Measurements from ENCODE around the gene BCOR.

GRCh38 chrX:40078489-40079227 is 19.1 kb downstream of the BCOR start:
- TF ChIP-seq, protein P1, sequence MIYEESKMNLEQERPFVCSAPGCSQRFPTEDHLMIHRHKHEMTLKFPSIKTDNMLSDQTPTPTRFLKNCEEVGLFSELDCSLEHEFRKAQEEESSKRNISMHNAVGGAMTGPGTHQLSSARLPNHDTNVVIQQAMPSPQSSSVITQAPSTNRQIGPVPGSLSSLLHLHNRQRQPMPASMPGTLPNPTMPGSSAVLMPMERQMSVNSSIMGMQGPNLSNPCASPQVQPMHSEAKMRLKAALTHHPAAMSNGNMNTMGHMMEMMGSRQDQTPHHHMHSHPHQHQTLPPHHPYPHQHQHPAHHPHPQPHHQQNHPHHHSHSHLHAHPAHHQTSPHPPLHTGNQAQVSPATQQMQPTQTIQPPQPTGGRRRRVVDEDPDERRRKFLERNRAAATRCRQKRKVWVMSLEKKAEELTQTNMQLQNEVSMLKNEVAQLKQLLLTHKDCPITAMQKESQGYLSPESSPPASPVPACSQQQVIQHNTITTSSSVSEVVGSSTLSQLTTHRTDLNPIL (CRISPR knock-in tag; IDR thresholded peaks at IDR 0.05; ENCODE audit: low read depth) = no peak
- TF ChIP-seq ZNF8 (CRISPR knock-in tag; IDR thresholded peaks at IDR 0.05) (no peak), ZNF565 (CRISPR knock-in tag; conservative IDR thresholded peaks at IDR 0.05; ENCODE audit: low read depth) (no peak), ESRRG (CRISPR knock-in tag; IDR thresholded peaks at IDR 0.05) (no peak), ZFP30 (CRISPR knock-in tag; IDR thresholded peaks at IDR 0.05) (no peak), ARNTL (CRISPR knock-in tag; IDR thresholded peaks at IDR 0.05; ENCODE audit: borderline replicate concordance, low read depth) (no peak), CSDC2 (CRISPR knock-in tag; IDR thresholded peaks at IDR 0.05) (no peak)
- TF ChIP-seq, protein P2, sequence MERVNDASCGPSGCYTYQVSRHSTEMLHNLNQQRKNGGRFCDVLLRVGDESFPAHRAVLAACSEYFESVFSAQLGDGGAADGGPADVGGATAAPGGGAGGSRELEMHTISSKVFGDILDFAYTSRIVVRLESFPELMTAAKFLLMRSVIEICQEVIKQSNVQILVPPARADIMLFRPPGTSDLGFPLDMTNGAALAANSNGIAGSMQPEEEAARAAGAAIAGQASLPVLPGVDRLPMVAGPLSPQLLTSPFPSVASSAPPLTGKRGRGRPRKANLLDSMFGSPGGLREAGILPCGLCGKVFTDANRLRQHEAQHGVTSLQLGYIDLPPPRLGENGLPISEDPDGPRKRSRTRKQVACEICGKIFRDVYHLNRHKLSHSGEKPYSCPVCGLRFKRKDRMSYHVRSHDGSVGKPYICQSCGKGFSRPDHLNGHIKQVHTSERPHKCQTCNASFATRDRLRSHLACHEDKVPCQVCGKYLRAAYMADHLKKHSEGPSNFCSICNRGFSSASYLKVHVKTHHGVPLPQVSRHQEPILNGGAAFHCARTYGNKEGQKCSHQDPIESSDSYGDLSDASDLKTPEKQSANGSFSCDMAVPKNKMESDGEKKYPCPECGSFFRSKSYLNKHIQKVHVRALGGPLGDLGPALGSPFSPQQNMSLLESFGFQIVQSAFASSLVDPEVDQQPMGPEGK (CRISPR knock-in tag; IDR thresholded peaks at IDR 0.05; ENCODE audit: borderline replicate concordance) = no peak
- TF ChIP-seq, protein P3, sequence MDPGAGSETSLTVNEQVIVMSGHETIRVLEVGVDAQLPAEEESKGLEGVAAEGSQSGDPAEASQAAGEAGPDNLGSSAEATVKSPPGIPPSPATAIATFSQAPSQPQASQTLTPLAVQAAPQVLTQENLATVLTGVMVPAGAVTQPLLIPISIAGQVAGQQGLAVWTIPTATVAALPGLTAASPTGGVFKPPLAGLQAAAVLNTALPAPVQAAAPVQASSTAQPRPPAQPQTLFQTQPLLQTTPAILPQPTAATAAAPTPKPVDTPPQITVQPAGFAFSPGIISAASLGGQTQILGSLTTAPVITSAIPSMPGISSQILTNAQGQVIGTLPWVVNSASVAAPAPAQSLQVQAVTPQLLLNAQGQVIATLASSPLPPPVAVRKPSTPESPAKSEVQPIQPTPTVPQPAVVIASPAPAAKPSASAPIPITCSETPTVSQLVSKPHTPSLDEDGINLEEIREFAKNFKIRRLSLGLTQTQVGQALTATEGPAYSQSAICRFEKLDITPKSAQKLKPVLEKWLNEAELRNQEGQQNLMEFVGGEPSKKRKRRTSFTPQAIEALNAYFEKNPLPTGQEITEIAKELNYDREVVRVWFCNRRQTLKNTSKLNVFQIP (CRISPR knock-in tag; IDR thresholded peaks at IDR 0.05; ENCODE audit: borderline replicate concordance, low read depth) = no peak

All from SK-N-SH treated with all-trans-retinoic acid at 6 μM for 48 hours (cell line).